GM12878 (cell line): ENCODE data around the gene KAT2B. TPM values are rescaled to one million over a fixed set of nuclear protein-coding genes. Genes with fewer than 3 reads are reported as not detected.

ENCODE experiments used
- ATAC-seq: fragments of 200-7000 bp; cut with Tn5 transposase; 3 replicates; pipeline ENCODE4 v1.9.1; 2020; ENCODE audit warnings: mild to moderate bottlenecking, moderate library complexity
- BruUV-seq: library from RNA; stranded (reverse); fragments of 400-500 nt; replicated peaks from 2 replicates; lab custom pipeline; 2021; lab: Mats Ljungman, UMichigan
- CTCF ChIA-PET: fragments of 300-600 bp; sonication (Branson Sonifier 250); formaldehyde crosslinking; extraction: SDS; loops from one replicate; lab custom pipeline; 2021; ENCODE audit warnings: inconsistent platforms; lab: Yijun Ruan, JAX
- POLR2A ChIA-PET: fragments of 350-600 bp; formaldehyde crosslinking; extraction: SDS; loops from one replicate; lab custom pipeline; 2021; ENCODE audit warnings: inconsistent platforms; lab: Charles Lee
- RAD21 ChIA-PET: fragments of 300-600 bp; sonication (Branson Sonifier 250); formaldehyde crosslinking; loops from one replicate; lab custom pipeline; 2023; ENCODE audit warnings: antibody characterized with exemption; ENCODE audit not compliant: unreplicated experiment; lab: Charles Lee
- SMC1A ChIA-PET: fragments of 300-600 bp; sonication (Branson Sonifier 250); formaldehyde crosslinking; loops from one replicate; lab custom pipeline; 2023; ENCODE audit not compliant: unreplicated experiment, uncharacterized antibody; lab: Charles Lee
- DNase-seq: peaks from one replicate; pipeline ENCODE4 v3.0.0-alpha.2; 2011; ENCODE audit warnings: low read depth, low spot score
- FAIRE-seq: peaks from 3 replicates; lab custom pipeline; 2011; peaks lifted over from hg19 to GRCh38; lab: Jason Lieb, UNC
- H2AFZ ChIP-seq: 2 replicates; pipeline ENCODE4 v1.6.0; 2011; ENCODE audit warnings: low read depth, low read length, control low read depth; ENCODE audit not compliant: control insufficient read depth
- H3K27ac ChIP-seq: 2 replicates; pipeline ENCODE4 v1.5.1; 2011; ENCODE audit warnings: control low read depth; ENCODE audit not compliant: control insufficient read depth, insufficient read depth
- H3K27me3 ChIP-seq, 2 experiments: replicated peaks in 1 of 2; 2 replicates each; pipeline versions ENCODE4 v1.6.0 to v1.6.1; 2011; ENCODE audit warnings: low read length in 1 of 2; ENCODE audit not compliant: control insufficient read depth in 2 of 2, insufficient read depth in 2 of 2
- H3K36me3 ChIP-seq, 2 experiments: 2 replicates each; pipeline ENCODE4 v1.5.1; 2011; ENCODE audit warnings: low read length in 1 of 2; ENCODE audit not compliant: control insufficient read depth in 2 of 2, insufficient read depth in 2 of 2
- H3K4me1 ChIP-seq: 2 replicates; pipeline ENCODE4 v1.6.1; 2011; ENCODE audit warnings: mild to moderate bottlenecking, low read length, moderate library complexity, mixed read lengths; ENCODE audit not compliant: control insufficient read depth, insufficient read depth
- H3K4me2 ChIP-seq: 2 replicates; pipeline ENCODE4 v1.6.0; 2011; ENCODE audit warnings: control low read depth; ENCODE audit not compliant: control insufficient read depth, insufficient read depth
- H3K4me3 ChIP-seq: fragments of 200-600 bp; sonication (generic); 2 replicates; pipeline ENCODE4 v1.5.1; 2016
- H3K79me2 ChIP-seq: 2 replicates; pipeline ENCODE4 v1.6.0; 2011; ENCODE audit warnings: low read length; ENCODE audit not compliant: control insufficient read depth, insufficient read depth
- H3K9ac ChIP-seq: 2 replicates; pipeline ENCODE4 v1.8.0; 2011; ENCODE audit warnings: low read length, control low read depth, mixed read lengths; ENCODE audit not compliant: control insufficient read depth, insufficient read depth
- H3K9me3 ChIP-seq: replicated peaks from 3 replicates; pipeline ENCODE4 v1.5.1; 2011; ENCODE audit warnings: mild to moderate bottlenecking, low read length; ENCODE audit not compliant: control insufficient read depth, insufficient read depth
- H4K20me1 ChIP-seq: 2 replicates; pipeline ENCODE4 v1.6.0; 2011; ENCODE audit not compliant: control insufficient read depth, insufficient read depth
- ASH2L ChIP-seq: fragments of 300-600, 200-600 bp; sonication (generic); IDR thresholded peaks from 2 replicates; pipeline ENCODE4 v1.6.1; 2017; ENCODE audit warnings: low read depth, mild to moderate bottlenecking, borderline replicate concordance
- BHLHE40 ChIP-seq, 2 experiments: fragments of 450-650 bp in 1 of 2; IDR thresholded peaks; 2 replicates each; pipeline ENCODE4 v1.6.1; 2011 to 2017; ENCODE audit warnings: low read depth in 2 of 2, borderline replicate concordance in 1 of 2, improper control_type of control experiment in 1 of 2, low read length in 1 of 2, mild to moderate bottlenecking in 1 of 2
- EGR1 ChIP-seq, 2 experiments: IDR thresholded peaks; 1 replicate in 1 of 2; 2 replicates in 1 of 2; pipeline ENCODE4 v1.6.1; 2011 to 2012; ENCODE audit warnings: low read depth in 2 of 2, low read length in 2 of 2, borderline replicate concordance in 1 of 2, mild to moderate bottlenecking in 1 of 2, moderate library complexity in 1 of 2
- IKZF2 ChIP-seq, 2 experiments: fragments of 450-650 bp; IDR thresholded peaks; 2 replicates each; pipeline ENCODE4 v1.6.1; 2017; ENCODE audit warnings: mild to moderate bottlenecking in 2 of 2, moderate library complexity in 2 of 2
- JUNB ChIP-seq: IDR thresholded peaks from 2 replicates; pipeline ENCODE4 v1.6.1; 2016; ENCODE audit warnings: antibody characterized with exemption, mild to moderate bottlenecking
- POLR2AphosphoS5 ChIP-seq: IDR thresholded peaks from 2 replicates; pipeline ENCODE4 v1.6.1; 2011; ENCODE audit warnings: mild to moderate bottlenecking, low read length, inconsistent platforms
- ZSCAN29 ChIP-seq: fragments of 450-650 bp; IDR thresholded peaks from 2 replicates; pipeline ENCODE4 v1.6.1; 2017; ENCODE audit warnings: mild to moderate bottlenecking, moderate library complexity
- WGBS: methylation state at CpG from one replicate; pipeline ENCODE4 v1.1.6; 2016; ENCODE audit warnings: low lambda C conversion rate; ENCODE audit not compliant: insufficient replicate concordance, insufficient coverage; ENCODE audit errors: missing lambda C conversion rate; 5-methylcytosine and 5-hydroxymethylcytosine counted together
- in situ Hi-C: fragments of 300-500 bp; cut with MboI; formaldehyde crosslinking; loops from 9 replicates; pipeline ENCODE4 v1.14.3; 2018; ENCODE audit warnings: mixed read lengths
- intact Hi-C: fragments of 100-400 bp; cut with micrococcal nuclease; formaldehyde crosslinking; loops from one replicate; pipeline ENCODE4 v1.14.2; 2022; ENCODE audit not compliant: unreplicated experiment
- polyA plus RNA-seq, 11 experiments: library from polyadenylated mRNA; depleted of rRNA in 4 of 11; unstranded in 6 of 11; stranded (reverse) in 5 of 11; fragments of >200 nt; fragmentation: Nextera tagmentation in 4 of 11; fragmentation: Illumina TruSeq in 1 of 11; extraction: Ambion mirVana in 4 of 11; extraction: Trizol in 1 of 11; gene quantifications; 1 replicate in 1 of 11; 2 replicates in 10 of 11; pipeline versions ENCODE4 v1.2.1 to v1.2.3, GENCODE V29; 2011 to 2016; ENCODE audit warnings: inconsistent platforms in 2 of 11, missing spikeins in 2 of 11, low read depth in 1 of 11
- total RNA-seq, 4 experiments: library from RNA; depleted of rRNA in 3 of 4; stranded (reverse); fragments of >200 nt in 3 of 4; fragmentation: Illumina TruSeq in 1 of 4; extraction: Trizol in 1 of 4; gene quantifications; 2 replicates each; pipeline versions ENCODE4 v1.2.1 to v1.2.3, GENCODE V29; 2013 to 2021
- TF ChIP-seq, protein P1 (sequence below): fragments of 450-650 bp; IDR thresholded peaks from 2 replicates; pipeline ENCODE4 v1.6.1; 2017; ENCODE audit warnings: low read depth, mild to moderate bottlenecking, moderate library complexity
- TF ChIP-seq, protein P2 (sequence below), 3 experiments: IDR thresholded peaks in 2 of 3; conservative IDR thresholded peaks in 1 of 3; 2 replicates each; pipeline ENCODE4 v1.5.1; 2011; ENCODE audit warnings: low read depth in 3 of 3, low read length in 3 of 3, mild to moderate bottlenecking in 3 of 3, control low read depth in 2 of 3, moderate library complexity in 2 of 3, inconsistent platforms in 1 of 3, mixed read lengths in 1 of 3; ENCODE audit not compliant: control insufficient read depth in 2 of 3, insufficient read depth in 1 of 3; ENCODE audit errors: extremely low read depth in 1 of 3
- TF ChIP-seq, protein P3 (sequence below): IDR thresholded peaks from 2 replicates; pipeline ENCODE4 v1.6.1; 2012; ENCODE audit warnings: improper control_type of control experiment, low read depth, low read length; ENCODE audit not compliant: insufficient replicate concordance

KAT2B gene
- total and polyA plus RNA-seq, 10 of the 15 experiments (the other 5 are each of a cell fraction or from before 2014, with no cell fraction given), result 2.9 to 15.2 (median 10.2) TPM

DNA sequence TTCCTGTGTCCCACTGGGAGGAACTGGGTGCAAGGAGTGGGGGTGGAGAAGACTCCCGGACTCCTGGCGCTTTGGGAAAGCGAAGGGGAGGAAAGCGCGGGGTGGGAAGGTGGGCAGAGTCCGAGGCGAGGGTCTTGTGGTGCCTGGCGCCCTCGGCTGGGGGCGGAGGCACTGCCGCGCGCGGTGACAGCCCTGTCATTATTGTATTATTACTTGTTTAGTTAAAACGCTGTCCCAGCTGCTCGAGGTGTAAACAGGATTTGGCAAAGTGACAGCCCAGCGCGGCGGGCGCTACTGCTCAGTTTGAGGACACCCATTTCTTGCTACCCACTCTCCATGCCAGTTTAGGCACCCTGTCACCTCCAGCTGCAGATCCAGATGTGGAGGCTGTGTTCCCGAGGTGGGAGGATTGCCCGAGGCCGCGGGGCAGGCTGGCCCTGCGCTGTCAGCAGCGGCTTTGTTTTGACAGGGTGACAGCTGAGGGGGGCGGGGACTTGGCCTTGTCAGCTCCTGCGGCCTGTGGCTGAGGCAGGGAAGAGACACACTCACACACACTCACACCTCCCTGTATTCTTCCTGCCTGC, 1.0 kb downstream of the KAT2B start (continued):
- TF ChIP-seq, protein P1, sequence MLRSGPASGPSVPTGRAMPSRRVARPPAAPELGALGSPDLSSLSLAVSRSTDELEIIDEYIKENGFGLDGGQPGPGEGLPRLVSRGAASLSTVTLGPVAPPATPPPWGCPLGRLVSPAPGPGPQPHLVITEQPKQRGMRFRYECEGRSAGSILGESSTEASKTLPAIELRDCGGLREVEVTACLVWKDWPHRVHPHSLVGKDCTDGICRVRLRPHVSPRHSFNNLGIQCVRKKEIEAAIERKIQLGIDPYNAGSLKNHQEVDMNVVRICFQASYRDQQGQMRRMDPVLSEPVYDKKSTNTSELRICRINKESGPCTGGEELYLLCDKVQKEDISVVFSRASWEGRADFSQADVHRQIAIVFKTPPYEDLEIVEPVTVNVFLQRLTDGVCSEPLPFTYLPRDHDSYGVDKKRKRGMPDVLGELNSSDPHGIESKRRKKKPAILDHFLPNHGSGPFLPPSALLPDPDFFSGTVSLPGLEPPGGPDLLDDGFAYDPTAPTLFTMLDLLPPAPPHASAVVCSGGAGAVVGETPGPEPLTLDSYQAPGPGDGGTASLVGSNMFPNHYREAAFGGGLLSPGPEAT, result 0 out of 2 replicates have a peak, but pooled peaks have one; percentile 10
- TF ChIP-seq BHLHE40 (IDR thresholded peaks at IDR 0.05; ENCODE audit: borderline replicate concordance in 1 of 2, low read depth in 2 of 2, low read length in 1 of 2) (peak in 1 of 2 experiments; percentile 44; a peak in 1 of 4 replicates), IKZF2 (IDR thresholded peaks at IDR 0.05) (peak in 1 of 2 experiments; percentile 5; a peak in 1 of 4 replicates), JUNB (no peak), ASH2L (peak; percentile 71; the same call in 1 of the 2 replicates)
- TF ChIP-seq, protein P2, sequence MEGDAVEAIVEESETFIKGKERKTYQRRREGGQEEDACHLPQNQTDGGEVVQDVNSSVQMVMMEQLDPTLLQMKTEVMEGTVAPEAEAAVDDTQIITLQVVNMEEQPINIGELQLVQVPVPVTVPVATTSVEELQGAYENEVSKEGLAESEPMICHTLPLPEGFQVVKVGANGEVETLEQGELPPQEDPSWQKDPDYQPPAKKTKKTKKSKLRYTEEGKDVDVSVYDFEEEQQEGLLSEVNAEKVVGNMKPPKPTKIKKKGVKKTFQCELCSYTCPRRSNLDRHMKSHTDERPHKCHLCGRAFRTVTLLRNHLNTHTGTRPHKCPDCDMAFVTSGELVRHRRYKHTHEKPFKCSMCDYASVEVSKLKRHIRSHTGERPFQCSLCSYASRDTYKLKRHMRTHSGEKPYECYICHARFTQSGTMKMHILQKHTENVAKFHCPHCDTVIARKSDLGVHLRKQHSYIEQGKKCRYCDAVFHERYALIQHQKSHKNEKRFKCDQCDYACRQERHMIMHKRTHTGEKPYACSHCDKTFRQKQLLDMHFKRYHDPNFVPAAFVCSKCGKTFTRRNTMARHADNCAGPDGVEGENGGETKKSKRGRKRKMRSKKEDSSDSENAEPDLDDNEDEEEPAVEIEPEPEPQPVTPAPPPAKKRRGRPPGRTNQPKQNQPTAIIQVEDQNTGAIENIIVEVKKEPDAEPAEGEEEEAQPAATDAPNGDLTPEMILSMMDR (IDR thresholded peaks at IDR 0.05 in 2 of 3, conservative IDR thresholded peaks at IDR 0.05 in 1 of 3; ENCODE audit: control insufficient read depth in 2 of 3, extremely low read depth in 1 of 3, insufficient read depth in 1 of 3, low read depth in 3 of 3, low read length in 3 of 3), result peak in 1 of 3 experiments; percentile 15; a peak in 1 of 6 replicates

DNA sequence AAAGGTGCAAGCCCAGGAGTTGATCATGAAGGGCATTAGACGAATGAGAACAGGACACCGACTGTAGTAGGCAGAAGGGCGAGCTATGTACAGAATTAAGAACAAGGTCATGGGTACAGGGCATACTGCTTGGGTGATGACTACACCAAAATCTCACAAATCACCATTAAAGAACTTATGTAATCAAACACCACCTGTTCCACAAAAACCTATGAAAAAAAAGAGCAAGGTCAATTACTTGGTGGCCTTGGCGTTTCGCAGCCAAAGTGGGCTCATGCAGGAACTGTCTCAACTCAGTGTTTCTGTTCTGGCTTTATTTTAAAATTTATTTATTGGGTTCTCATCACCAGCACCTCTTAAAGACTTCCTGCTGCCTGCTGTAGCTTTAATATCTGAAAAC, 2.1 kb downstream of the KAT2B start:
- Histone ChIP-seq H3K27ac (no peak overlapping the region), H4K20me1 (no peaks in the 10 kb centered on the region), H3K4me3 (no peak overlapping the region), H2AFZ (no peak overlapping the region), H3K9ac (no peak overlapping the region), H3K36me3 (no peaks in the 10 kb centered on the region), H3K27me3 (no peaks in the 10 kb centered on the region), H3K9me3 (no peaks in the 10 kb centered on the region), H3K4me2 (peak overlapping the region; percentile 80; the same call in 1 of the 2 replicates), H3K4me1 (peaks cover 18% of the 10 kb centered on the region), H3K79me2 (peaks cover 4% of the 10 kb centered on the region)
- in situ Hi-C loops (loop anchor here (10.0 kb wide), 1 partner anchor 142 kb away; the partner anchor contains the start of gene SGO1), intact Hi-C loops (loop anchor here (5.0 kb wide), 1 partner anchor 155 kb away; no protein-coding TSS in a partner anchor)
- ChIA-PET SMC1A (interaction anchor here (1.1 to 3.7 kb wide), 7 partner anchors 9 to 142 kb away, joined by 3 to 14 read pairs (median 9); no protein-coding TSS in a partner anchor), POLR2A (interaction anchor here (0.8 to 6.0 kb wide), 8 partner anchors 9 to 167 kb away, joined by 3 to 48 read pairs (median 4); partner anchors contain the start of gene SGO1), RAD21 (interaction anchor here (1.2 to 5.0 kb wide), 8 partner anchors 10 to 143 kb away, joined by 5 to 35 read pairs (median 11); partner anchors contain the start of gene SGO1), CTCF (interaction anchor here (0.5 to 1.4 kb wide), 5 partner anchors 16 to 176 kb away, joined by 3 to 4 read pairs (median 3); no protein-coding TSS in a partner anchor)
- DNase-seq (no peak), FAIRE-seq (no peak), ATAC-seq (no peak)
- 96% methylated on average over 5 of the region's 5 CpGs for WGBS
- BruUV-seq, result no TSS peak
- TF ChIP-seq, protein P3, sequence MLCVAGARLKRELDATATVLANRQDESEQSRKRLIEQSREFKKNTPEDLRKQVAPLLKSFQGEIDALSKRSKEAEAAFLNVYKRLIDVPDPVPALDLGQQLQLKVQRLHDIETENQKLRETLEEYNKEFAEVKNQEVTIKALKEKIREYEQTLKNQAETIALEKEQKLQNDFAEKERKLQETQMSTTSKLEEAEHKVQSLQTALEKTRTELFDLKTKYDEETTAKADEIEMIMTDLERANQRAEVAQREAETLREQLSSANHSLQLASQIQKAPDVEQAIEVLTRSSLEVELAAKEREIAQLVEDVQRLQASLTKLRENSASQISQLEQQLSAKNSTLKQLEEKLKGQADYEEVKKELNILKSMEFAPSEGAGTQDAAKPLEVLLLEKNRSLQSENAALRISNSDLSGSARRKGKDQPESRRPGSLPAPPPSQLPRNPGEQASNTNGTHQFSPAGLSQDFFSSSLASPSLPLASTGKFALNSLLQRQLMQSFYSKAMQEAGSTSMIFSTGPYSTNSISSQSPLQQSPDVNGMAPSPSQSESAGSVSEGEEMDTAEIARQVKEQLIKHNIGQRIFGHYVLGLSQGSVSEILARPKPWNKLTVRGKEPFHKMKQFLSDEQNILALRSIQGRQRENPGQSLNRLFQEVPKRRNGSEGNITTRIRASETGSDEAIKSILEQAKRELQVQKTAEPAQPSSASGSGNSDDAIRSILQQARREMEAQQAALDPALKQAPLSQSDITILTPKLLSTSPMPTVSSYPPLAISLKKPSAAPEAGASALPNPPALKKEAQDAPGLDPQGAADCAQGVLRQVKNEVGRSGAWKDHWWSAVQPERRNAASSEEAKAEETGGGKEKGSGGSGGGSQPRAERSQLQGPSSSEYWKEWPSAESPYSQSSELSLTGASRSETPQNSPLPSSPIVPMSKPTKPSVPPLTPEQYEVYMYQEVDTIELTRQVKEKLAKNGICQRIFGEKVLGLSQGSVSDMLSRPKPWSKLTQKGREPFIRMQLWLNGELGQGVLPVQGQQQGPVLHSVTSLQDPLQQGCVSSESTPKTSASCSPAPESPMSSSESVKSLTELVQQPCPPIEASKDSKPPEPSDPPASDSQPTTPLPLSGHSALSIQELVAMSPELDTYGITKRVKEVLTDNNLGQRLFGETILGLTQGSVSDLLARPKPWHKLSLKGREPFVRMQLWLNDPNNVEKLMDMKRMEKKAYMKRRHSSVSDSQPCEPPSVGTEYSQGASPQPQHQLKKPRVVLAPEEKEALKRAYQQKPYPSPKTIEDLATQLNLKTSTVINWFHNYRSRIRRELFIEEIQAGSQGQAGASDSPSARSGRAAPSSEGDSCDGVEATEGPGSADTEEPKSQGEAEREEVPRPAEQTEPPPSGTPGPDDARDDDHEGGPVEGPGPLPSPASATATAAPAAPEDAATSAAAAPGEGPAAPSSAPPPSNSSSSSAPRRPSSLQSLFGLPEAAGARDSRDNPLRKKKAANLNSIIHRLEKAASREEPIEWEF, result no peak
- TF ChIP-seq JUNB (no peak), ZSCAN29 (no peak), POLR2AphosphoS5 (no peak), EGR1 (IDR thresholded peaks at IDR 0.05; ENCODE audit: borderline replicate concordance in 1 of 2, low read depth in 2 of 2, low read length in 2 of 2) (no peak)
